ENCODE measurements around the gene GNLY. TPM values are rescaled to one million over a fixed set of nuclear protein-coding genes. Genes with fewer than 3 reads are reported as not detected.

Gene GNLY
- total RNA-seq, 6 donors from 2014 or later = 12.2 to 24.7 (median 21.0) TPM

DNA sequence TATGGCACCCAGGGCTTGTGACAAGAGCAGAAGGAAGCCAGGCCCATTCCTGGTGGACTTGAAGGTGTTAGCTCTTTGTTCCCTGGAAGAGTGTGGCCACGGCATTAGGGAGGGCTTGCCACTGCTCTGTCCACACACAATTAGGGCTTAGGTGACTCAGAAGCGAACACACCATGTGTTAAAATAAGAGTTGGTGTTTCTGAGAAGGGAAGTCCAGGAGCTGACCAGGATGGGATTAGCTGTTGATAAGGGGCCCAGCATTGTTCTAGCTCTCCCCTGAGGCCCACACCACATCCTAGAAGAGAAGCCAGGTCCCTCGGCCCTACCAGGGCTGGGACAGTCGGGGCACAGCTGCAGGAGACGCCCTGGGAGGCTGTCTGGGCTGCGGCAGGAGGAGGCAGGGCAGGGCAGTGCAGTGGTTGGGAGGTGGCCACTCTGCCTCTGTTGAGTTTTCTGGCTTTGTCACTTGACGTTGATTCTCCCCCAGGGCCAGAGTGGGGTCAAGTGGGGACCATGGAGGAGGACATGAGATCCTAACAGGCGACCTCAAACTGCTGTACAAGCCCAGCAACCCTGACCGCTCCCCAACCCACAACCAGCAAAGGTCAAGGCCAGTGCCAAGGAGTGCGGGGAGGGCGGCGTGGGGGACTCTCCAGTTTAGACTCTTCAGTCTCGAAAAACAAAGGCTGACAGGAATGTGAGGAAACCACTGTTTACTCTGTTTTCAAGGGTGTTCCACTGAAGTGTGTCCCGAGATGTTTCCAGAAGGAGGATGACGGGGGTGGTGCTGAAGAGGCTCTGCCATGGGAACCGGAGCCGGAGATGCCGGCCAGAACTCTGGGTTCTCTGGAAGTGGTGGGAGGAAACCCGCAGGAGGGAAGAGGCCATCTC lies 16.8 kb downstream of the GNLY start:
- peak; percentile 50 to 88 for ATAC-seq (ENCODE audit: low FRiP score in 2 of 2)
- Histone ChIP-seq H3K4me1 (peaks cover 82 to 96% (median 91%) of the 10 kb centered on the region in 4 donors), H3K4me3 (peak overlapping the region in 3 of 4 donors; percentile 38 to 44 (median 39))

DNA sequence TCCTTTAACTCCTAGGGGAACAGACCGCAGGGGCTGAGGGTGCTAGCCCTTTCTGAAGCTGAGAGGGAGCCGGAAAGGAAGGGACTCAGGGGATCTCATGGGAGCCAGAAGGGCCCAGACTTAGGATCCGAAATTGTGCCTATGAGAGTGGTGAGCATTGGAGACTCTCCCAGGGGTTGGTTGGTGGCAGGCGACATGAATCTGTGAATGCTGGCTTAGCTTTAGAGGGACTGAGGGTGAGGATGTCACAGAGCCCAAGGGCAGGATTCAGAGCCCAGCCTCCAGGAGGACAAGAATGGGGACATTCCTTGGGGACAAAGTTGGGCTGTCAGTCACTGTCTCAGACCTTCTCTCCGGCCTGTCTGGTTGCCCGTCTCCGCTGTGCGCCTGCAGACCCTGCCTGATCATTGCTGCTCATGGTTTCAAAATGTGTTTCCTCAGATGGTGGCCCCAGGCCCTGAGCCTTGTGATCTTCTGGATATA lies 17.5 kb downstream of the GNLY start:
- Histone ChIP-seq H3K4me1 (peaks cover 79 to 96% (median 89%) of the 10 kb centered on the region in 4 donors), H3K9me3 (no peaks in the 10 kb centered on the region), H3K4me3 (peak overlapping the region in 3 of 4 donors; percentile 38 to 44 (median 39)), H3K36me3 (no peaks in the 10 kb centered on the region), H3K27ac (peak overlapping the region; percentile 94 to 98 (median 96)), H3K27me3 (no peaks in the 10 kb centered on the region)
- peak in 2 of 4 donors; percentile 51 to 79 for TF ChIP-seq POLR2A (IDR thresholded peaks at IDR 0.05)
- TF ChIP-seq, protein P1, sequence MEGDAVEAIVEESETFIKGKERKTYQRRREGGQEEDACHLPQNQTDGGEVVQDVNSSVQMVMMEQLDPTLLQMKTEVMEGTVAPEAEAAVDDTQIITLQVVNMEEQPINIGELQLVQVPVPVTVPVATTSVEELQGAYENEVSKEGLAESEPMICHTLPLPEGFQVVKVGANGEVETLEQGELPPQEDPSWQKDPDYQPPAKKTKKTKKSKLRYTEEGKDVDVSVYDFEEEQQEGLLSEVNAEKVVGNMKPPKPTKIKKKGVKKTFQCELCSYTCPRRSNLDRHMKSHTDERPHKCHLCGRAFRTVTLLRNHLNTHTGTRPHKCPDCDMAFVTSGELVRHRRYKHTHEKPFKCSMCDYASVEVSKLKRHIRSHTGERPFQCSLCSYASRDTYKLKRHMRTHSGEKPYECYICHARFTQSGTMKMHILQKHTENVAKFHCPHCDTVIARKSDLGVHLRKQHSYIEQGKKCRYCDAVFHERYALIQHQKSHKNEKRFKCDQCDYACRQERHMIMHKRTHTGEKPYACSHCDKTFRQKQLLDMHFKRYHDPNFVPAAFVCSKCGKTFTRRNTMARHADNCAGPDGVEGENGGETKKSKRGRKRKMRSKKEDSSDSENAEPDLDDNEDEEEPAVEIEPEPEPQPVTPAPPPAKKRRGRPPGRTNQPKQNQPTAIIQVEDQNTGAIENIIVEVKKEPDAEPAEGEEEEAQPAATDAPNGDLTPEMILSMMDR (IDR thresholded peaks at IDR 0.05) = no peak
- TF ChIP-seq POLR2AphosphoS5 (IDR thresholded peaks at IDR 0.05) = no peak
- TF ChIP-seq EP300 (IDR thresholded peaks at IDR 0.05) = no peak
- ATAC-seq (ENCODE audit: low FRiP score in 2 of 2) (no peak), DNase-seq (peak in 1 of 2 donors; percentile 28)
- WGBS, 2 donors = 19 to 52% methylated on average over 4 to 8 of the region's 8 CpGs

More for the DNA sequence above, 16.8 kb downstream of the GNLY start:
- Histone ChIP-seq H3K27ac (peak overlapping the region; percentile 94 to 98 (median 96)), H3K27me3 (no peaks in the 10 kb centered on the region), H3K9me3 (no peaks in the 10 kb centered on the region), H3K36me3 (no peaks in the 10 kb centered on the region)
- WGBS, 2 donors = 31 to 37% methylated on average over 15 to 18 of the region's 19 CpGs
- TF ChIP-seq POLR2AphosphoS5 (IDR thresholded peaks at IDR 0.05) = peak; percentile 94 to 95
- TF ChIP-seq EP300 (IDR thresholded peaks at IDR 0.05) = peak; percentile 95 to 100 (median 99)
- TF ChIP-seq POLR2A (IDR thresholded peaks at IDR 0.05) = peak in 3 of 4 donors; percentile 30 to 79 (median 64)
- TF ChIP-seq, protein P1 (IDR thresholded peaks at IDR 0.05) = peak in 1 of 6 experiments; percentile 10
- peak; percentile 88 to 96 for DNase-seq

DNA sequence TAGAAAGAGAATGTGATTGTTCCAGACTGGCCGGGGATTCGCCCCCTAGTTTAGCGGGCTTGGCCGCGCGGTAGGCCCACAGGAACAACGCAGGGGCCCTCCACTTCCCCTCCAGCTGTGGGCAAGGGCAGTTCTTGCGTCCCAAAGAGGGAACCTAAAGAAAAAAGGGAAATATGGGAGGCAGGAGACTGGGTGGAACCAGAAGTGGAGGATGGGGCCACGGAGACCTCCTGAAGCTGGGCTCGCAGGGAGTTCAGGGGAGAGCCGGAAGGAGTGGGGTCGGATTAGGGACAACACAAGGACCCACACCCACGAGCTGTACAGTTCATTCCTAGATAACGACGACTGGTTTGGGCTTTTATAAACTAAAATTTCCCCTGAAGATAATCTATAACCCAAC lies 18.2 kb downstream of the GNLY start:
- Histone ChIP-seq H3K27me3 (no peaks in the 10 kb centered on the region), H3K36me3 (no peaks in the 10 kb centered on the region), H3K9me3 (no peaks in the 10 kb centered on the region), H3K4me3 (peak overlapping the region in 3 of 4 donors; percentile 38 to 44 (median 39)), H3K27ac (peak overlapping the region; percentile 94 to 98 (median 96)), H3K4me1 (peaks cover 71 to 94% (median 83%) of the 10 kb centered on the region in 4 donors)
- WGBS, 2 donors = 11 to 30% methylated on average over 14 to 15 of the region's 15 CpGs
- TF ChIP-seq POLR2AphosphoS5 (IDR thresholded peaks at IDR 0.05) (peak in 1 of 2 donors; percentile 27), EP300 (IDR thresholded peaks at IDR 0.05) (peak in 1 of 4 donors; percentile 29), POLR2A (IDR thresholded peaks at IDR 0.05) (peak in 1 of 4 donors; percentile 25)
- TF ChIP-seq, protein P1 (IDR thresholded peaks at IDR 0.05) = no peak
- DNase-seq (peak; percentile 57 to 74), ATAC-seq (ENCODE audit: low FRiP score in 2 of 2) (peak in 1 of 2 donors; percentile 57)

DNA sequence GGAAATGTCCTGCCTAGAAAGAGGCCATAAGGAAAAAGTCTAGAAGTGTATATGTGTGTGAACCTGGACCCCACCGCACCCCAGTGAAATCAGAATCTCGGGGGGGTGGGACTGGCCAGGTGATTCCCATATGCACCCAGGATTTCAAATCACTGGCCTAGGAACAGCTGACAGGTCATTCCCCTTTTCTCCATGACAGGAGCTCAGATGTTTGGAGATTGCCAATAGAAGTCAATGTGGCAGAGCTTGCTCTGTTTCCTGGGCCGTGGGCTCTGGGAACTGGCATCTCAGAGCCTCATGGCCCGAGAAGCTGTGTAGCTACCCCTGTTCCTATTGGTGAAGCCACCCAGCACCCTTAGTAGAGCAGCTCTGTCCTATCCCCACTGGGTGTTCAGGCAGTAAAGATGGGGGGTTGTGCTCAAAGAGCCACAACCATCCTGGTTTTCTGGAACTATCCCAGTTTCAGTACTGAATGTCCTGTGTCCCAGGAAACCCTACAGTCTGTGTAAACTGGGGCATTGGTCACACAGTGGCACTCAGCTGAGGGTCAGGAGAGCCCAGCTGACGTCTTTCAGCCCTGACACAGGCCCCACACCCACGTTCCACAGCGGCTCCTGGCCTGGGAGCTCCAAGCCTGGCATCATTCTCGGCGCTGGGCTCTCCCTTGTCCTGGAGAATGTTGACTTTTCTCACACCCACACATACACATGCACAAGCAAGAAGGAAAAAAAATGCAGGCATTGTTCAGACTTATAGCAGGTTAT lies 18.9 kb downstream of the GNLY start:
- H3K4me3 ChIP-seq = peak overlapping the region in 3 of 4 donors; percentile 38 to 44 (median 39)

More for the DNA sequence above, 18.9 kb downstream of the GNLY start:
- H3K9me3 ChIP-seq = no peaks in the 10 kb centered on the region
- DNase-seq (peak; percentile 83 to 97), ATAC-seq (ENCODE audit: low FRiP score in 2 of 2) (peak; percentile 65 to 84)
- WGBS, 2 donors = 45 to 46% methylated on average over 7 to 9 of the region's 9 CpGs
- peaks cover 64 to 89% (median 77%) of the 10 kb centered on the region in 4 donors for H3K4me1 ChIP-seq
- H3K27me3 ChIP-seq = no peaks in the 10 kb centered on the region
- TF ChIP-seq, protein P1 (IDR thresholded peaks at IDR 0.05) = no peak
- TF ChIP-seq POLR2AphosphoS5 (IDR thresholded peaks at IDR 0.05) (peak; percentile 93 to 98), POLR2A (IDR thresholded peaks at IDR 0.05) (peak in 3 of 4 donors; percentile 26 to 87 (median 69)), EP300 (IDR thresholded peaks at IDR 0.05) (peak; percentile 92 to 100 (median 100))
- H3K27ac ChIP-seq = peak overlapping the region; percentile 94 to 98 (median 96)
- no peaks in the 10 kb centered on the region for H3K36me3 ChIP-seq

All from upper lobe of left lung (tissue), 6 donors.